Measurements from ENCODE around the gene HBD. TPM values are rescaled to one million over a fixed set of nuclear protein-coding genes. Genes with fewer than 3 reads are reported as not detected.

Gene HBD
- polyA plus RNA-seq, 1 of the 3 experiments (the other 2 are of a cell fraction) = not detected

GRCh38 chr11:5231111-5231510, 3.2 kb downstream of the HBD start:
- H3K27ac ChIP-seq (ENCODE audit: low read depth in 2 of 2, low read length in 1 of 2) = no peak overlapping the region
- H3K4me3 ChIP-seq (ENCODE audit: low read depth in 2 of 2, low read length in 1 of 2) = no peak overlapping the region
- no peaks in the 10 kb centered on the region for H3K4me1 ChIP-seq (ENCODE audit: control insufficient read depth in 1 of 2, insufficient read depth in 2 of 2, low read depth in 1 of 2, low read length in 1 of 2)
- H3K9me3 ChIP-seq = no peaks in the 10 kb centered on the region
- CTCF ChIA-PET = no interaction called here
- no peak for DNase-seq
- no peaks in the 10 kb centered on the region for H3K9me2 ChIP-seq
- TF ChIP-seq RFX5 (IDR thresholded peaks at IDR 0.05; ENCODE audit: low read length) (no peak), RXRA (IDR thresholded peaks at IDR 0.05; ENCODE audit: borderline replicate concordance, low read depth) (no peak), EZH2phosphoT487 (IDR thresholded peaks at IDR 0.05; ENCODE audit: borderline replicate concordance, low read depth) (no peak), NFIC (IDR thresholded peaks at IDR 0.05; ENCODE audit: borderline replicate concordance) (no peak), IRF3 (IDR thresholded peaks at IDR 0.05; ENCODE audit: low read depth, low read length) (no peak), EP300 (IDR thresholded peaks at IDR 0.05; ENCODE audit: borderline replicate concordance in 1 of 2, low read depth in 1 of 2, low read length in 1 of 2) (no peak), TEAD4 (IDR thresholded peaks at IDR 0.05; ENCODE audit: borderline replicate concordance, insufficient read depth) (no peak), JUND (IDR thresholded peaks at IDR 0.05) (no peak), YY1 (IDR thresholded peaks at IDR 0.05; ENCODE audit: low read depth) (no peak), NRF1 (IDR thresholded peaks at IDR 0.05; ENCODE audit: low read depth, low read length) (no peak), TCF12 (IDR thresholded peaks at IDR 0.05) (no peak), ZBTB33 (IDR thresholded peaks at IDR 0.05; ENCODE audit: borderline replicate concordance, low read depth) (no peak)
- TF ChIP-seq, protein P1, sequence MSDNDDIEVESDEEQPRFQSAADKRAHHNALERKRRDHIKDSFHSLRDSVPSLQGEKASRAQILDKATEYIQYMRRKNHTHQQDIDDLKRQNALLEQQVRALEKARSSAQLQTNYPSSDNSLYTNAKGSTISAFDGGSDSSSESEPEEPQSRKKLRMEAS (IDR thresholded peaks at IDR 0.05; ENCODE audit: low read depth) = no peak
- no peak overlapping the region for H3K9ac ChIP-seq
- no peak overlapping the region for H3K4me2 ChIP-seq
- no peak overlapping the region for H2AFZ ChIP-seq (ENCODE audit: low read depth)
- WGBS (ENCODE audit: low lambda C conversion rate) = 1% methylated on average over 2 of the region's 2 CpGs
- H4K20me1 ChIP-seq (ENCODE audit: insufficient read depth) = no peaks in the 10 kb centered on the region
- POLR2A ChIA-PET = no interaction called here
- H3K27me3 ChIP-seq (ENCODE audit: insufficient read depth) = no peaks in the 10 kb centered on the region
- no peaks in the 10 kb centered on the region for H3F3A ChIP-seq (replicated peaks; ENCODE audit: insufficient read depth)
- H3K79me2 ChIP-seq (ENCODE audit: insufficient read depth) = no peaks in the 10 kb centered on the region
- H3K36me3 ChIP-seq (replicated peaks in 1 of 2; ENCODE audit: control insufficient read depth in 1 of 2, insufficient read depth in 2 of 2, low read length in 1 of 2) = no peaks in the 10 kb centered on the region

DNA sequence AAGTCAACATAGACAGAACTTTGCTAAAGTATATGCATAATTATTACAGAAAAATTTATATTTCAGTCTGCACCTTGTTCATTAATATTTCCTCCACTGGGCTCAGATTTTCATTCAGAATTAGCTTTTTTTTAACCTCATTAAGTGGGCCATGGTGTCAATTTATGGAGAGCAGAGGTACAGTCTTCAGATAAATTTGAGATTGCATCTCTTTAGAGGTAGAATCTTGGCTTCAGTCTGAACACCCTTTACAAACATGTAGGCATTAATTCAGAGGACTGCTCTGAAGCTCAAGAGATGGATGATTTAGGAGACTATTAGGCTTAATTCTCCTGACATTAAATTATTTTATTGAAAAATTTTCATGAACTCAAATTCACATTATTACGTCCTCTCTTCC, 4.0 kb downstream of the HBD start:
- Histone ChIP-seq H3K4me2 (no peak overlapping the region), H3K4me1 (ENCODE audit: control insufficient read depth in 1 of 2, insufficient read depth in 2 of 2, low read depth in 1 of 2, low read length in 1 of 2) (no peaks in the 10 kb centered on the region), H4K20me1 (ENCODE audit: insufficient read depth) (no peaks in the 10 kb centered on the region), H3K36me3 (replicated peaks in 1 of 2; ENCODE audit: control insufficient read depth in 1 of 2, insufficient read depth in 2 of 2, low read length in 1 of 2) (no peaks in the 10 kb centered on the region), H3K27me3 (ENCODE audit: insufficient read depth) (no peaks in the 10 kb centered on the region), H3K4me3 (ENCODE audit: low read depth in 2 of 2, low read length in 1 of 2) (no peak overlapping the region), H3K9me3 (no peaks in the 10 kb centered on the region), H3K79me2 (ENCODE audit: insufficient read depth) (no peaks in the 10 kb centered on the region), H3K9me2 (no peaks in the 10 kb centered on the region), H2AFZ (ENCODE audit: low read depth) (no peak overlapping the region), H3K27ac (ENCODE audit: low read depth in 2 of 2, low read length in 1 of 2) (no peak overlapping the region), H3K9ac (no peak overlapping the region), H3F3A (replicated peaks; ENCODE audit: insufficient read depth) (no peaks in the 10 kb centered on the region)
- 5% methylated on average over 1 of the region's 1 CpG for WGBS (ENCODE audit: low lambda C conversion rate)
- ChIA-PET CTCF (no interaction called here), POLR2A (no interaction called here)
- DNase-seq = no peak
- no peak for TF ChIP-seq FOXM1 (IDR thresholded peaks at IDR 0.05; ENCODE audit: low read depth)
- TF ChIP-seq JUND (IDR thresholded peaks at IDR 0.05) = no peak
- TF ChIP-seq SIN3A (IDR thresholded peaks at IDR 0.05; ENCODE audit: borderline replicate concordance, low read depth, low read length) = no peak

Data from SK-N-SH (cell line).